NT2/D1 (cell line): ENCODE data around the gene MCM3.

Experiments used
- SUZ12 ChIP-seq: IDR thresholded peaks from 2 replicates; pipeline ENCODE4 v1.6.1; 2011; ENCODE audit not compliant: insufficient read length, insufficient read depth; ENCODE audit errors: extremely low read depth
- YY1 ChIP-seq: IDR thresholded peaks from 2 replicates; pipeline ENCODE4 v1.6.1; 2011; ENCODE audit not compliant: insufficient read length, insufficient read depth
- ZNF274 ChIP-seq: IDR thresholded peaks from 2 replicates; pipeline ENCODE4 v1.6.1; 2011; ENCODE audit warnings: mild to moderate bottlenecking, low read depth, low read length

DNA sequence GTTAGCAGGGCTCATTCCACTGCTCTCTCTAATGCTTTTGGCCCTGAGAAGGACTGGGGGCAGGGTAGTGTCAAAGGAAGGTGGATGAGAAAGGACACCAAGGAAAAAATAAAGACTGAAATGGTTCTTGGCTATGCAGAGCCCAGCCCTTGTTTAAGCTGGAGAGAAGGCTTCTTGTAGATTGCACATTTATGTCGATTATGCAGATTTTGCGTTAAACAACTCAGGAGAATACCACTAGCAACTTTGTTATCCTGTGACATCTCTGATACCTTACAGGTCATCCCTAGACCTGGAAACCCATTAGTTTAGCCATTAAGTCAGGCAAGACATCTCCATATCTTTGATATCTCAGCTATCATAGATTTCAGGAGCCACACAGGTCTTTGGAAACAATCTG is 29.1 kb downstream of the MCM3 start:
- TF ChIP-seq ZNF274 (no peak), SUZ12 (no peak), YY1 (no peak)
